Left cardiac atrium (tissue), 4 donors: Measurements from ENCODE around the gene POFUT1. TPM values are rescaled to one million over a fixed set of nuclear protein-coding genes. Genes with fewer than 3 reads are reported as not detected.

Experiments
- ATAC-seq, 2 donors: fragments of 200-7000 bp; cut with Tn5 transposase; one replicate each; pipeline ENCODE4 v1.9.1; 2020; ENCODE audit warnings: mild to moderate bottlenecking in 2 of 2, moderate library complexity in 2 of 2
- DNase-seq: peaks from one replicate; pipeline ENCODE4 v3.0.0-alpha.2; 2020
- intact Hi-C, 2 donors: fragments of 100-400 bp; cut with DNase I; formaldehyde crosslinking; loops; one replicate each; pipeline versions ENCODE4 v1.14.1 to v1.15.1; 2022 to 2023
- total RNA-seq, 2 donors: library from RNA; stranded (reverse); fragmentation: NEBNext Ultra II Directional; extraction: Animal tissue kit (Norgen Biotek cat#: 25700); gene quantifications; one replicate each; pipeline ENCODE4 v1.2.1, GENCODE V29; 2021
- donor health status: DM: no; HTN: yes; CAD: no.
- donor health status: DM: no; HTN: yes; CAD: no; lungs with severe emphysema.
- donor health status: DM: yes; HTN: yes; CAD: no.
- donor health status: Dilated cardiomyopathy.

The POFUT1 gene
- total RNA-seq, 2 donors from 2014 or later: 25.5 to 28.6 TPM

- intact Hi-C loops: loop anchor here in 1 of 2 donors (5.0 to 10.0 kb wide), 2 partner anchors 130 to 283 kb away; no protein-coding TSS in a partner anchor
- DNase-seq (no peak), ATAC-seq (peak in 1 of 2 donors; percentile 4)
Observed at GRCh38 chr20:32204205-32205109, 3.2 kb upstream of the POFUT1 start.

GRCh38 chr20:32205110-32205842 lies 2.4 kb upstream of the POFUT1 start:
- intact Hi-C loops: loop anchor here in 1 of 2 donors (10.0 kb wide), 1 partner anchor 130 kb away; no protein-coding TSS in a partner anchor
- no peak for DNase-seq
- ATAC-seq: no peak

- ATAC-seq (no peak), DNase-seq (no peak)
- intact Hi-C loops: loop anchor here in 1 of 2 donors (10.0 kb wide), 1 partner anchor 129 kb away; no protein-coding TSS in a partner anchor
Observed at GRCh38 chr20:32205843-32206759, 1.6 kb upstream of the POFUT1 start.

GRCh38 chr20:32206760-32207625 lies 687 bp upstream of the POFUT1 start:
- DNase-seq (no peak), ATAC-seq (peak; percentile 2 to 13)
- intact Hi-C loops: loop anchor here in 1 of 2 donors (10.0 kb wide), 1 partner anchor 128 kb away; no protein-coding TSS in a partner anchor

GRCh38 chr20:32208499-32209154 lies 947 bp downstream of the POFUT1 start:
- ATAC-seq: no peak
- DNase-seq: no peak
- intact Hi-C loops: loop anchor here in 1 of 2 donors (10.0 kb wide), 1 partner anchor 126 kb away; no protein-coding TSS in a partner anchor

- DNase-seq (no peak), ATAC-seq (no peak)
- intact Hi-C loops: loop anchor here in 1 of 2 donors (10.0 kb wide), 1 partner anchor 125 kb away; no protein-coding TSS in a partner anchor
Observed at GRCh38 chr20:32209850-32210605, 2.3 kb downstream of the POFUT1 start.

GRCh38 chr20:32213870-32214269 lies 6.2 kb downstream of the POFUT1 start:
- DNase-seq: no peak
- intact Hi-C loops: no loop called here
- no peak for ATAC-seq

- ATAC-seq: no peak
- intact Hi-C loops: no loop called here
- no peak for DNase-seq
Observed at GRCh38 chr20:32215147-32215546, 7.5 kb downstream of the POFUT1 start.

GRCh38 chr20:32215729-32216128 lies 8.0 kb downstream of the POFUT1 start:
- no peak for ATAC-seq
- DNase-seq: no peak
- intact Hi-C loops: no loop called here

- intact Hi-C loops: no loop called here
- DNase-seq (no peak), ATAC-seq (no peak)
Observed at GRCh38 chr20:32216179-32217142, 8.8 kb downstream of the POFUT1 start.

- ATAC-seq (no peak), DNase-seq (no peak)
- intact Hi-C loops: no loop called here
Observed at GRCh38 chr20:32218156-32218900, 10.6 kb downstream of the POFUT1 start.

- ATAC-seq (no peak), DNase-seq (no peak)
- intact Hi-C loops: no loop called here
Observed at GRCh38 chr20:32224463-32224862, 16.8 kb downstream of the POFUT1 start.

GRCh38 chr20:32226391-32226790 lies 18.7 kb downstream of the POFUT1 start:
- intact Hi-C loops: no loop called here
- ATAC-seq: no peak

GRCh38 chr20:32227306-32227705 lies 19.6 kb downstream of the POFUT1 start:
- DNase-seq: no peak
- peak in 1 of 2 donors; percentile 12 for ATAC-seq
- intact Hi-C loops: no loop called here

More at GRCh38 chr20:32226391-32226790, 18.7 kb downstream of the POFUT1 start:
- DNase-seq: no peak
